Transverse colon (tissue), 4 donors: Measurements from ENCODE around the gene PTPRG. TPM values are rescaled to one million over a fixed set of nuclear protein-coding genes. Genes with fewer than 3 reads are reported as not detected.

Source experiments
- DNase-seq: peaks from one replicate; pipeline ENCODE4 v3.0.0-alpha.2; 2019
- H3K27ac ChIP-seq, 4 donors: fragments of 200-600 bp; sonication (generic); 2 replicates each; pipeline ENCODE4 v1.5.1; 2016 to 2018; ENCODE audit warnings: inconsistent platforms in 4 of 4
- H3K27me3 ChIP-seq: fragments of 200-600 bp; sonication (generic); 2 replicates; pipeline ENCODE4 v1.5.1; 2017; ENCODE audit warnings: inconsistent platforms
- H3K36me3 ChIP-seq, 4 donors: fragments of 200-600 bp; sonication (generic); 2 replicates each; pipeline ENCODE4 v1.5.1; 2017 to 2019; ENCODE audit warnings: inconsistent platforms in 4 of 4
- H3K4me1 ChIP-seq, 4 donors: fragments of 200-600 bp; sonication (generic); 2 replicates each; pipeline ENCODE4 v1.5.1; 2017 to 2020; ENCODE audit warnings: inconsistent platforms in 4 of 4
- H3K4me3 ChIP-seq, 4 donors: fragments of 200-600 bp; sonication (generic); 1 replicate in 1 of 4; 2 replicates in 3 of 4; pipeline versions ENCODE4 v1.5.1 to v1.6.1; 2017 to 2019; ENCODE audit warnings: inconsistent platforms in 4 of 4
- H3K9me3 ChIP-seq, 2 donors: fragments of 200-600 bp; sonication (generic); 2 replicates each; pipeline ENCODE4 v1.5.1; 2017 to 2019; ENCODE audit warnings: inconsistent platforms in 2 of 2
- EP300 ChIP-seq: sonication (generic); formaldehyde crosslinking; IDR thresholded peaks from one replicate; pipeline ENCODE4 v1.6.1; 2017; ENCODE audit warnings: antibody characterized with exemption, low read depth
- POLR2A ChIP-seq: fragments of 450-650 bp; IDR thresholded peaks from one replicate; pipeline ENCODE4 v1.6.1; 2016; ENCODE audit warnings: antibody characterized with exemption, mild to moderate bottlenecking, moderate library complexity
- POLR2AphosphoS5 ChIP-seq, 3 donors: sonication (generic); formaldehyde crosslinking; IDR thresholded peaks; one replicate each; pipeline ENCODE4 v1.6.1; 2016; ENCODE audit warnings: antibody characterized with exemption in 3 of 3
- WGBS, 2 donors: methylation state at CpG; one replicate each; pipeline ENCODE4 v1.1.5; 2018; ENCODE audit warnings: low coverage in 1 of 2; 5-methylcytosine and 5-hydroxymethylcytosine counted together
- in situ Hi-C, 4 donors: fragments of 200-750 bp; cut with MboI; loops; one replicate each; pipeline versions ENCODE4 v1.15.0 to v1.15.1; 2017; ENCODE audit warnings: low sequenced_read_pairs in 3 of 4, low pct_ligation_motif_present in 1 of 4, low pct_unique_long_range_greater_than_20kb in 1 of 4
- intact Hi-C: fragments of 100-400 bp; cut with DNase I; formaldehyde crosslinking; loops from one replicate; pipeline ENCODE4 v1.15.1; 2023; ENCODE audit warnings: low total_unique reads
- total RNA-seq, 4 donors: library from RNA; depleted of rRNA; stranded (reverse); fragments of >200 nt; gene quantifications; one replicate each; pipeline ENCODE4 v1.1.0, GENCODE V29; 2016
- TF ChIP-seq, protein P1 (sequence below), 5 experiments: fragments of 200-600 bp in 3 of 5; fragments of 450-650 bp in 2 of 5; sonication (generic) in 3 of 5; IDR thresholded peaks; 1 replicate in 2 of 5; 2 replicates in 3 of 5; pipeline ENCODE4 v1.5.1; 2016 to 2017; ENCODE audit warnings: antibody characterized with exemption in 5 of 5, inconsistent platforms in 3 of 5, mild to moderate bottlenecking in 2 of 5, moderate library complexity in 1 of 5

Gene PTPRG
- total RNA-seq, 4 donors from 2014 or later = 29.2 to 83.4 (median 41.6) TPM

DNA sequence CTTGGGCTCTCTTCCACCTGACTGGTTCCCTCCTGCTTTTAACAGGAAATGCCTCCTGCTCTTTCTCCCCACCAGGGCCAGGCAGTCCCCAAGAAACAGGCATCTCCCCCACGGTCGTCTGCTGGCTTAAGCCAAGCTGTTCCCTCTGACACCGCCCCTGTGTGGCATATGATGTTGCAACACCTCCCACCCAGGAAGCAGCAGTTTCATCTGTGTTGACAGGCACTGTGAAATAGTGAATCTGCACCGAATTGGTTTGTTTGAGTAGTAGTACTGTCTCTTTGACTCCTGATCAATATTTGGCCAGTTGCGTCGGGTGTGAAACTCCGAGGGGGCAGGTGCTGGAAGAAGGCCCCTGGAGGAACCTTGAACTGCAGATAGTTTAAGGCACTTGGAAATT lies 623.2 kb downstream of the PTPRG start:
- TF ChIP-seq POLR2AphosphoS5 (IDR thresholded peaks at IDR 0.05) (no peak), EP300 (no peak), POLR2A (no peak)
- TF ChIP-seq, protein P1, sequence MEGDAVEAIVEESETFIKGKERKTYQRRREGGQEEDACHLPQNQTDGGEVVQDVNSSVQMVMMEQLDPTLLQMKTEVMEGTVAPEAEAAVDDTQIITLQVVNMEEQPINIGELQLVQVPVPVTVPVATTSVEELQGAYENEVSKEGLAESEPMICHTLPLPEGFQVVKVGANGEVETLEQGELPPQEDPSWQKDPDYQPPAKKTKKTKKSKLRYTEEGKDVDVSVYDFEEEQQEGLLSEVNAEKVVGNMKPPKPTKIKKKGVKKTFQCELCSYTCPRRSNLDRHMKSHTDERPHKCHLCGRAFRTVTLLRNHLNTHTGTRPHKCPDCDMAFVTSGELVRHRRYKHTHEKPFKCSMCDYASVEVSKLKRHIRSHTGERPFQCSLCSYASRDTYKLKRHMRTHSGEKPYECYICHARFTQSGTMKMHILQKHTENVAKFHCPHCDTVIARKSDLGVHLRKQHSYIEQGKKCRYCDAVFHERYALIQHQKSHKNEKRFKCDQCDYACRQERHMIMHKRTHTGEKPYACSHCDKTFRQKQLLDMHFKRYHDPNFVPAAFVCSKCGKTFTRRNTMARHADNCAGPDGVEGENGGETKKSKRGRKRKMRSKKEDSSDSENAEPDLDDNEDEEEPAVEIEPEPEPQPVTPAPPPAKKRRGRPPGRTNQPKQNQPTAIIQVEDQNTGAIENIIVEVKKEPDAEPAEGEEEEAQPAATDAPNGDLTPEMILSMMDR (IDR thresholded peaks at IDR 0.05) = no peak
- in situ Hi-C loops = loop anchor here (10.0 to 25.0 kb wide), 4 partner anchors 320 to 622 kb away; partner anchors contain the start of gene PTPRG (in 4 of the 4)
- DNase-seq = no peak
- H3K36me3 ChIP-seq = no peaks in the 10 kb centered on the region
- H3K4me3 ChIP-seq = no peak overlapping the region
- intact Hi-C loops = no loop called here
- H3K27ac ChIP-seq = no peak overlapping the region
- H3K27me3 ChIP-seq = no peaks in the 10 kb centered on the region
- 77% methylated on average over 7 of the region's 7 CpGs; no CpG with 5 or more reads in 1 of the 2 donors for WGBS, 2 donors
- no peaks in the 10 kb centered on the region for H3K9me3 ChIP-seq
- H3K4me1 ChIP-seq = no peaks in the 10 kb centered on the region

DNA sequence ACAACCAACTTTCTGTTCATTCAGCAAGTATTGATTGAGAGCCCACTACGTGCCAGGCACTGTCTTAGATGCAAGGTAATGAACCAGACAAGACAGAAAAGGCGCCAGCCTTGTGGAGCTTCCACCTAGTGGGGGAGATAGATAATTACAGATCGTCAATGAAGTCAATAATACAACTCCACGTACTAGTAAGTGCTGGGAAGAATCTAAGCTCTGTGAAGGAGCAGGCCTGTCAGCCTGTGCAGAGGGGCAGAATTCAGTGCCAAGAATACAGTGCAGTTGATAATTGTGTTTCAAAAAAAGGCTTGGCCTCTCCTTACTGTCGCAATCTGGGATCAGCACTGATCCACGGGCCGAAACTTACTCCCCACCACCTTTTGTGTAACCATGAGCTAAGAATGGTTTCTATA lies 625.7 kb downstream of the PTPRG start:
- Histone ChIP-seq H3K36me3 (no peaks in the 10 kb centered on the region), H3K9me3 (no peaks in the 10 kb centered on the region), H3K4me1 (no peaks in the 10 kb centered on the region), H3K27ac (no peak overlapping the region), H3K27me3 (no peaks in the 10 kb centered on the region), H3K4me3 (no peak overlapping the region)
- intact Hi-C loops (loop anchor here (2.0 to 5.0 kb wide), 2 partner anchors 320 to 622 kb away; no protein-coding TSS in a partner anchor), in situ Hi-C loops (loop anchor here (10.0 to 25.0 kb wide), 4 partner anchors 322 to 625 kb away; partner anchors contain the start of gene PTPRG (in 4 of the 4))
- TF ChIP-seq POLR2AphosphoS5 (IDR thresholded peaks at IDR 0.05) (no peak), POLR2A (no peak)
- TF ChIP-seq, protein P1 (IDR thresholded peaks at IDR 0.05) = peak in 4 of 5 experiments; percentile 21 to 38 (median 29)
- no peak for DNase-seq
- WGBS, 2 donors = 79 to 93% methylated on average over 3 to 7 of the region's 7 CpGs

- Histone ChIP-seq H3K9me3 (no peaks in the 10 kb centered on the region), H3K36me3 (no peaks in the 10 kb centered on the region), H3K4me1 (no peaks in the 10 kb centered on the region), H3K4me3 (no peak overlapping the region), H3K27ac (no peak overlapping the region), H3K27me3 (no peaks in the 10 kb centered on the region)
- peak; percentile 76 for DNase-seq
- TF ChIP-seq POLR2A = no peak
- TF ChIP-seq POLR2AphosphoS5 (IDR thresholded peaks at IDR 0.05) = no peak
- no peak for TF ChIP-seq EP300
- TF ChIP-seq, protein P1 (IDR thresholded peaks at IDR 0.05) = peak; percentile 79 to 84 (median 81)
- in situ Hi-C loops = loop anchor here (10.0 to 25.0 kb wide), 4 partner anchors 324 to 627 kb away; partner anchors contain the start of gene PTPRG (in 4 of the 4)
- intact Hi-C loops = loop anchor here (5.0 kb wide), 1 partner anchor 322 kb away; no protein-coding TSS in a partner anchor
- 5 to 12% methylated on average over 7 to 18 of the region's 18 CpGs for WGBS, 2 donors
Measured at GRCh38 chr3:62188681-62189375, 627.5 kb downstream of the PTPRG start.

GRCh38 chr3:62189376-62189698 lies 628.0 kb downstream of the PTPRG start:
- DNase-seq = no peak
- in situ Hi-C loops = loop anchor here (10.0 to 25.0 kb wide), 4 partner anchors 325 to 627 kb away; partner anchors contain the start of gene PTPRG (in 4 of the 4)
- 87 to 90% methylated on average over 3 to 9 of the region's 9 CpGs for WGBS, 2 donors
- Histone ChIP-seq H3K27ac (no peak overlapping the region), H3K4me1 (no peaks in the 10 kb centered on the region), H3K27me3 (no peaks in the 10 kb centered on the region), H3K9me3 (no peaks in the 10 kb centered on the region), H3K36me3 (no peaks in the 10 kb centered on the region), H3K4me3 (no peak overlapping the region)
- intact Hi-C loops = loop anchor here (5.0 kb wide), 1 partner anchor 322 kb away; no protein-coding TSS in a partner anchor
- TF ChIP-seq, protein P1 (IDR thresholded peaks at IDR 0.05) = no peak
- TF ChIP-seq POLR2A (no peak), POLR2AphosphoS5 (IDR thresholded peaks at IDR 0.05) (no peak), EP300 (no peak)
